K562 (cell line): ENCODE measurements around the gene SAP30BP. TPM values are rescaled to one million over a fixed set of nuclear protein-coding genes. Genes with fewer than 3 reads are reported as not detected.

Source experiments
- ATAC-seq: fragments of 200-7000 bp; cut with Tn5 transposase; 3 replicates; pipeline ENCODE4 v1.9.1; 2020; ENCODE audit warnings: moderate library complexity
- BruUV-seq: library from RNA; stranded (reverse); fragments of 400-500 nt; replicated peaks from 2 replicates; lab custom pipeline; 2021; lab: Mats Ljungman, UMichigan
- CTCF ChIA-PET: fragments of 300-600 bp; formaldehyde crosslinking; extraction: SDS; loops from one replicate; lab custom pipeline; 2021; ENCODE audit warnings: low intra/inter-chr PET ratio; lab: Yijun Ruan, JAX
- POLR2A ChIA-PET: fragments of 300-600, 350-650 bp; sonication (Branson Sonifier 250); formaldehyde crosslinking; extraction: SDS; loops from one replicate; lab custom pipeline; 2021; ENCODE audit warnings: antibody characterized with exemption, inconsistent platforms; lab: Yijun Ruan, JAX
- DNase-seq, 4 experiments: peaks; one replicate each; pipeline versions ENCODE4 v3.0.0 to v3.0.0-alpha.2; 2011 to 2018; ENCODE audit warnings: low spot score in 3 of 4, mixed read lengths in 3 of 4; ENCODE audit errors: extremely low read depth in 1 of 4
- FAIRE-seq: peaks from 2 replicates; lab custom pipeline; 2011; peaks lifted over from hg19 to GRCh38; lab: Jason Lieb, UNC
- H2AFZ ChIP-seq: 2 replicates; pipeline ENCODE4 v1.6.0; 2011; ENCODE audit warnings: low read depth, low read length, control low read depth, inconsistent platforms
- H3K27ac ChIP-seq: fragments of 200-600 bp; 3 replicates; pipeline ENCODE4 v1.8.0; 2011; ENCODE audit warnings: low read depth, mild to moderate bottlenecking, control low read depth, inconsistent platforms, low read length, moderate library complexity, mixed read lengths; ENCODE audit errors: extremely low read depth
- H3K27me3 ChIP-seq, 2 experiments: fragments of 300-600 bp in 1 of 2; 2 replicates in 1 of 2; 3 replicates in 1 of 2; pipeline versions ENCODE4 v1.6.0 to v1.8.0; 2011; ENCODE audit warnings: inconsistent platforms in 2 of 2, low read length in 2 of 2, mild to moderate bottlenecking in 1 of 2, mixed read lengths in 1 of 2, moderate library complexity in 1 of 2; ENCODE audit not compliant: control insufficient read depth in 2 of 2, insufficient read depth in 2 of 2
- H3K36me3 ChIP-seq: fragments of 300-600 bp; 3 replicates; pipeline ENCODE4 v1.8.0; 2011; ENCODE audit warnings: mild to moderate bottlenecking, low read length, inconsistent platforms; ENCODE audit not compliant: control insufficient read depth, insufficient read depth
- H3K4me1 ChIP-seq, 2 experiments: fragments of 200-600 bp in 1 of 2; replicated peaks in 1 of 2; 2 replicates in 1 of 2; 3 replicates in 1 of 2; pipeline versions ENCODE4 v1.5.1 to v1.8.0; 2011; ENCODE audit warnings: inconsistent platforms in 2 of 2, low read length in 2 of 2, mild to moderate bottlenecking in 1 of 2, mixed read lengths in 1 of 2, moderate library complexity in 1 of 2; ENCODE audit not compliant: control insufficient read depth in 2 of 2, insufficient read depth in 2 of 2
- H3K4me2 ChIP-seq: 2 replicates; pipeline ENCODE4 v1.6.1; 2011; ENCODE audit warnings: low read length, control low read depth, inconsistent platforms, mixed read lengths; ENCODE audit not compliant: insufficient read depth
- H3K4me3 ChIP-seq: fragments of 200-600 bp; sonication (generic), shearing (Covaris generic); 2 replicates; pipeline ENCODE4 v1.5.1; 2016; ENCODE audit warnings: control low read depth, inconsistent platforms
- H3K79me2 ChIP-seq: fragments of 200-600 bp; 3 replicates; pipeline ENCODE4 v1.8.0; 2011; ENCODE audit warnings: low read length, inconsistent platforms; ENCODE audit not compliant: control insufficient read depth, insufficient read depth
- H3K9ac ChIP-seq, 2 experiments: 2 replicates each; pipeline versions ENCODE4 v1.6.0 to v1.6.1; 2011; ENCODE audit warnings: low read depth in 2 of 2, low read length in 2 of 2, control low read depth in 1 of 2, inconsistent platforms in 1 of 2, mild to moderate bottlenecking in 1 of 2, mixed read lengths in 1 of 2; ENCODE audit not compliant: insufficient read depth in 1 of 2
- H3K9me1 ChIP-seq: one replicate; pipeline ENCODE4 v1.6.0; 2011; ENCODE audit warnings: inconsistent platforms, mild to moderate bottlenecking, low read length, moderate library complexity; ENCODE audit not compliant: control insufficient read depth, insufficient read depth
- H3K9me3 ChIP-seq: replicated peaks from 2 replicates; pipeline ENCODE4 v1.5.1; 2011; ENCODE audit warnings: low read depth, low read length, inconsistent platforms; ENCODE audit not compliant: control insufficient read depth, insufficient read depth
- H4K20me1 ChIP-seq: replicated peaks from 2 replicates; pipeline ENCODE4 v1.6.1; 2011; ENCODE audit warnings: low read length, inconsistent platforms, mixed read lengths; ENCODE audit not compliant: control insufficient read depth, insufficient read depth
- MBD1 ChIP-seq: fragments of 250-450 bp; sonication (Bioruptor Pico); IDR thresholded peaks from 2 replicates; pipeline ENCODE4 v1.8.0; 2022; ENCODE audit warnings: inconsistent platforms
- NR4A1 ChIP-seq, 2 experiments: fragments of 250-450 bp in 1 of 2; fragments of 450-650 bp in 1 of 2; sonication (Bioruptor Pico) in 1 of 2; IDR thresholded peaks; 2 replicates each; pipeline versions ENCODE4 v1.4.0 to v1.6.1; 2016 to 2020; ENCODE audit warnings: mild to moderate bottlenecking in 2 of 2, missing compliant biosample characterization in 1 of 2, missing genetic modification characterization in 1 of 2, moderate library complexity in 1 of 2
- USF2 ChIP-seq: sonication (generic); formaldehyde crosslinking; IDR thresholded peaks from 2 replicates; pipeline ENCODE4 v1.5.0; 2020; ENCODE audit warnings: missing genetic modification reagents
- ZMIZ1 ChIP-seq, 2 experiments: fragments of 150-350 bp in 1 of 2; IDR thresholded peaks; 2 replicates each; pipeline ENCODE4 v1.6.1; 2012 to 2016; ENCODE audit warnings: low read depth in 2 of 2, low read length in 2 of 2, mild to moderate bottlenecking in 1 of 2, moderate library complexity in 1 of 2
- ZNF318 ChIP-seq, 2 experiments: fragments of 450-650 bp; IDR thresholded peaks; 2 replicates each; pipeline ENCODE4 v1.6.1; 2016; ENCODE audit warnings: mild to moderate bottlenecking in 2 of 2, borderline replicate concordance in 1 of 2, low read depth in 1 of 2, moderate library complexity in 1 of 2
- WGBS: fragments of 100-300 bp; shearing (Covaris generic); methylation state at CpG from one replicate; pipeline ENCODE4 v1.1.6; 2016; ENCODE audit warnings: low coverage, mixed read lengths; ENCODE audit not compliant: insufficient coverage; ENCODE audit errors: missing lambda C conversion rate; 5-methylcytosine and 5-hydroxymethylcytosine counted together
- in situ Hi-C: fragments of 300-500 bp; cut with MboI; formaldehyde crosslinking; loops from 4 replicates; pipeline ENCODE4 v1.15.0; 2018; ENCODE audit warnings: inconsistent platforms, mixed read lengths
- intact Hi-C: fragments of 100-400 bp; cut with micrococcal nuclease; formaldehyde crosslinking; loops from 2 replicates; pipeline ENCODE4 v1.14.2; 2022
- polyA plus RNA-seq, 8 experiments: library from polyadenylated mRNA; depleted of rRNA in 4 of 8; stranded (reverse) in 5 of 8; unstranded in 3 of 8; fragments of >200 nt; fragmentation: Nextera tagmentation in 2 of 8; fragmentation: Illumina TruSeq in 1 of 8; extraction: Ambion mirVana in 2 of 8; extraction: Trizol in 1 of 8; gene quantifications; 2 replicates each; pipeline versions ENCODE4 v1.2.1 to v1.2.3, GENCODE V29; 2011 to 2014; ENCODE audit warnings: inconsistent platforms in 1 of 8, missing spikeins in 1 of 8
- total RNA-seq, 7 experiments: library from RNA; depleted of rRNA in 6 of 7; stranded (reverse); fragments of >200 nt in 6 of 7; fragmentation: Illumina TruSeq in 2 of 7; extraction: Trizol in 2 of 7; gene quantifications; 2 replicates each; pipeline versions ENCODE4 v1.2.1 to v1.2.3, GENCODE V29; 2011 to 2021; ENCODE audit warnings: low replicate concordance in 1 of 7

Gene SAP30BP
- total and polyA plus RNA-seq, 9 of the 15 experiments (the other 6 are each of a cell fraction or from before 2014, with no cell fraction given): 45.3 to 154 (median 71.7) TPM

- intact Hi-C loops: no loop called here
- ATAC-seq (no peak), FAIRE-seq (peak; percentile 61), DNase-seq (no peak)
- H3K9me3 ChIP-seq: no peaks in the 10 kb centered on the region
- no peaks in the 10 kb centered on the region for H3K27me3 ChIP-seq
- H3K9me1 ChIP-seq: no peaks in the 10 kb centered on the region
- H3K4me2 ChIP-seq: peak overlapping the region; percentile 95
- H3K4me1 ChIP-seq: peaks cover 3 to 13% of the 10 kb centered on the region in 2 experiments; a peak in 4 of 5 replicates
- peaks cover 57% of the 10 kb centered on the region for H3K36me3 ChIP-seq
- peak overlapping the region; percentile 69 for H2AFZ ChIP-seq
- no peaks in the 10 kb centered on the region; the same call in 1 of the 2 replicates for H4K20me1 ChIP-seq
- ChIA-PET POLR2A (interaction anchor here (1.5 to 2.6 kb wide), 4 partner anchors 10 to 106 kb away, joined by 3 to 12 read pairs (median 8); partner anchors contain the start of gene SMIM5), CTCF (no interaction called here)
- H3K79me2 ChIP-seq: peaks cover 65% of the 10 kb centered on the region
- whole genome bisulfite sequencing: 1% methylated on average over 4 of the region's 4 CpGs
- peak overlapping the region; percentile 85 for H3K4me3 ChIP-seq
- H3K9ac ChIP-seq: peak overlapping the region; percentile 85 to 99; a peak in 3 of 4 replicates
- no TSS peak for BruUV-seq
- peak overlapping the region; percentile 81 for H3K27ac ChIP-seq
- in situ Hi-C loops: no loop called here
- TF ChIP-seq ZMIZ1 (IDR thresholded peaks at IDR 0.05; ENCODE audit: low read depth in 2 of 2, low read length in 2 of 2): no peak
- TF ChIP-seq USF2 (CRISPR knock-in tag): no peak
- no peak for TF ChIP-seq NR4A1 (CRISPR knock-in tag; IDR thresholded peaks at IDR 0.05)
- TF ChIP-seq NR4A1 (tag; IDR thresholded peaks at IDR 0.05): no peak
- TF ChIP-seq MBD1: no peak
- no peak for TF ChIP-seq ZNF318 (IDR thresholded peaks at IDR 0.05; ENCODE audit: borderline replicate concordance in 1 of 2, low read depth in 1 of 2)
Observed at GRCh38 chr17:75667825-75668224, 687 bp downstream of the SAP30BP start.
